ENCODE results near the gene SMARCA2.

DNA sequence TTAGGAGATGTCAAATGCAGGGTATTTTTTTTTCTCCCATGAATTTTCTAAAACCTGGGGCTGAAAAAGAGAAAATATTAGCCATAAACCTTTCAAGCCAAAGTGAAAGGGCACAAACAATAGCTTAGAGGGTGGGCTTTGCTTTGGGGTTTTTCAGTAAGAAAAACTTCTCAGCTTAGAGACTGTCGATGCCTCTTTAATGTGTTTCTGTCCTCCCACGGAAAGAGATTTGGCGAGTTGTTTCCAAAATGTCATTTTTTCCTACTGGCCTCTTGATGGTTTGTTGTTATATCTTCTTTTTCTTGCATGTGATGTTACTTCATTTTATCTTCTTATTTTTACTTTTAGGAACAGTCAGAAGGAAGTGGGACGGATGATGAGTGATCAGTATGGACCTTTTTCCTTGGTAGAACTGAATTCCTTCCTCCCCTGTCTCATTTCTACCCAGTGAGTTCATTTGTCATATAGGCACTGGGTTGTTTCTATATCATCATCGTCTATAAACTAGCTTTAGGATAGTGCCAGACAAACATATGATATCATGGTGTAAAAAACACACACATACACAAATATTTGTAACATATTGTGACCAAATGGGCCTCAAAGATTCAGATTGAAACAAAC, 177.3 kb downstream of the SMARCA2 start:
- no peak for TF ChIP-seq POLR2AphosphoS5 (IDR thresholded peaks at IDR 0.05; ENCODE audit: borderline replicate concordance, low read depth, low read length)
- TF ChIP-seq EZH2 (IDR thresholded peaks at IDR 0.05), result no peak
- TF ChIP-seq FOXP2 (optimal IDR thresholded peaks at IDR 0.05; ENCODE audit: control extremely low read depth, extremely low read length, insufficient read depth), result no peak
